IMR-90 (cell line): Measurements from ENCODE around the gene SMIM7. TPM values are rescaled to one million over a fixed set of nuclear protein-coding genes. Genes with fewer than 3 reads are reported as not detected.

ENCODE experiments used
- ATAC-seq: fragments of 200-7000 bp; cut with Tn5 transposase; 2 replicates; pipeline ENCODE4 v1.9.1; 2020; ENCODE audit warnings: low read depth, mild to moderate bottlenecking, moderate library complexity
- BruUV-seq: library from RNA; stranded (reverse); fragments of 400-500 nt; replicated peaks from 2 replicates; lab custom pipeline; 2021; lab: Mats Ljungman, UMichigan
- CTCF ChIA-PET: fragments of 300-600 bp; formaldehyde crosslinking; extraction: SDS; loops from one replicate; lab custom pipeline; 2021; ENCODE audit warnings: antibody characterized with exemption; lab: Yijun Ruan, JAX
- POLR2A ChIA-PET: fragments of 300-600 bp; sonication (Branson Sonifier 250); formaldehyde crosslinking; loops from one replicate; lab custom pipeline; 2022; ENCODE audit warnings: antibody characterized with exemption; ENCODE audit not compliant: unreplicated experiment; lab: Charles Lee
- DNase-seq: peaks from one replicate; pipeline ENCODE4 v3.0.0; 2013
- H2AFZ ChIP-seq: replicated peaks from 2 replicates; pipeline ENCODE3; 2013; ENCODE audit warnings: low read length, mild to moderate bottlenecking; ENCODE audit not compliant: poor library complexity
- H2AK5ac ChIP-seq: 2 replicates; pipeline ENCODE4 v1.6.1; 2013; ENCODE audit warnings: low read depth, low read length, inconsistent platforms
- H2AK9ac ChIP-seq: replicated peaks from 2 replicates; pipeline ENCODE3; 2013; ENCODE audit warnings: mild to moderate bottlenecking, low read depth, low read length, moderate library complexity; ENCODE audit not compliant: poor library complexity
- H2BK120ac ChIP-seq: 2 replicates; pipeline ENCODE4 v1.6.1; 2013; ENCODE audit warnings: low read depth, low read length, inconsistent platforms
- H2BK15ac ChIP-seq: 3 replicates; pipeline ENCODE4 v1.6.1; 2013; ENCODE audit warnings: low read depth, low read length, inconsistent platforms
- H2BK20ac ChIP-seq: 2 replicates; pipeline ENCODE4 v1.6.1; 2013; ENCODE audit warnings: low read depth, mild to moderate bottlenecking, inconsistent platforms, low read length, moderate library complexity
- H2BK5ac ChIP-seq: 2 replicates; pipeline ENCODE4 v1.6.1; 2013; ENCODE audit warnings: mild to moderate bottlenecking, low read depth, low read length, inconsistent platforms; ENCODE audit not compliant: poor library complexity, severe bottlenecking
- H3K14ac ChIP-seq: replicated peaks from 2 replicates; pipeline ENCODE4 v1.6.1; 2013; ENCODE audit warnings: low read depth, low read length, inconsistent platforms
- H3K18ac ChIP-seq: 2 replicates; pipeline ENCODE4 v1.6.1; 2013; ENCODE audit warnings: low read depth, low read length, control low read depth
- H3K23ac ChIP-seq: 2 replicates; pipeline ENCODE4 v1.6.1; 2013; ENCODE audit warnings: low read depth, low read length, inconsistent platforms
- H3K27ac ChIP-seq: 2 replicates; pipeline ENCODE4 v1.5.1; 2013; ENCODE audit warnings: mild to moderate bottlenecking, control low read depth, low read length; ENCODE audit not compliant: insufficient read depth
- H3K27me3 ChIP-seq: 2 replicates; pipeline ENCODE4 v1.6.1; 2013; ENCODE audit warnings: low read length; ENCODE audit not compliant: control insufficient read depth, insufficient read depth
- H3K36me3 ChIP-seq: 2 replicates; pipeline ENCODE4 v1.6.1; 2013; ENCODE audit warnings: low read length, mixed read lengths; ENCODE audit not compliant: control insufficient read depth, insufficient read depth
- H3K4ac ChIP-seq: 2 replicates; pipeline ENCODE4 v1.6.1; 2013; ENCODE audit warnings: low read depth, low read length, inconsistent platforms
- H3K4me1 ChIP-seq: 2 replicates; pipeline ENCODE4 v1.6.1; 2013; ENCODE audit warnings: low read length, mixed read lengths; ENCODE audit not compliant: control insufficient read depth, insufficient read depth
- H3K4me2 ChIP-seq: 2 replicates; pipeline ENCODE4 v1.6.1; 2013; ENCODE audit warnings: low read depth, mild to moderate bottlenecking, control low read depth, low read length, moderate library complexity
- H3K4me3 ChIP-seq: 2 replicates; pipeline ENCODE4 v1.5.1; 2013; ENCODE audit warnings: low read depth, mild to moderate bottlenecking, control low read depth, low read length, moderate library complexity; ENCODE audit not compliant: insufficient read depth
- H3K56ac ChIP-seq: 2 replicates; pipeline ENCODE4 v1.6.1; 2013; ENCODE audit warnings: low read length, inconsistent platforms; ENCODE audit not compliant: insufficient read depth; ENCODE audit errors: extremely low read depth
- H3K79me1 ChIP-seq, 2 experiments: 2 replicates each; pipeline ENCODE4 v1.6.1; 2013; ENCODE audit warnings: low read length in 2 of 2, inconsistent platforms in 1 of 2, low read depth in 1 of 2
- H3K9ac ChIP-seq: 2 replicates; pipeline ENCODE4 v1.6.1; 2013; ENCODE audit warnings: low read depth, low read length, control low read depth
- H3K9me1 ChIP-seq: 2 replicates; pipeline ENCODE4 v1.6.1; 2013; ENCODE audit warnings: low read length, inconsistent platforms; ENCODE audit not compliant: insufficient read depth
- H3K9me3 ChIP-seq: 2 replicates; pipeline ENCODE4 v1.6.1; 2013; ENCODE audit warnings: low read length; ENCODE audit not compliant: control insufficient read depth, insufficient read depth
- H4K20me1 ChIP-seq: 2 replicates; pipeline ENCODE4 v1.6.1; 2013; ENCODE audit warnings: low read length, inconsistent platforms; ENCODE audit not compliant: insufficient read depth
- H4K5ac ChIP-seq: 2 replicates; pipeline ENCODE4 v1.6.1; 2013; ENCODE audit warnings: mild to moderate bottlenecking, low read depth, low read length, control low read depth
- H4K8ac ChIP-seq, 2 experiments: 2 replicates each; pipeline ENCODE4 v1.6.1; 2013; ENCODE audit warnings: low read depth in 2 of 2, low read length in 2 of 2, control low read depth in 1 of 2, inconsistent platforms in 1 of 2
- H4K91ac ChIP-seq: 2 replicates; pipeline ENCODE4 v1.6.1; 2013; ENCODE audit warnings: low read depth, low read length, inconsistent platforms; ENCODE audit not compliant: insufficient read depth
- CEBPB ChIP-seq: IDR thresholded peaks from 2 replicates; pipeline ENCODE4 v1.6.1; 2012; ENCODE audit warnings: low read depth, low read length, improper control_type of control experiment
- MAZ ChIP-seq: IDR thresholded peaks from 2 replicates; pipeline ENCODE4 v1.6.1; 2012; ENCODE audit warnings: low read depth, mild to moderate bottlenecking, low read length, improper control_type of control experiment, moderate library complexity, borderline replicate concordance
- RCOR1 ChIP-seq: IDR thresholded peaks from 2 replicates; pipeline ENCODE4 v1.6.1; 2012; ENCODE audit warnings: mild to moderate bottlenecking, low read length, improper control_type of control experiment; ENCODE audit not compliant: insufficient replicate concordance
- RFX5 ChIP-seq: IDR thresholded peaks from 2 replicates; pipeline ENCODE4 v1.8.0; 2012; ENCODE audit warnings: low read depth, mild to moderate bottlenecking, low read length, moderate library complexity
- dilution Hi-C: fragments of 300-500 bp; cut with HindIII; formaldehyde crosslinking; loops from one replicate; pipeline ENCODE4 v1.14.3; 2018; ENCODE audit warnings: low sequenced_read_pairs; ENCODE audit not compliant: unreplicated experiment
- in situ Hi-C: fragments of 300-500 bp; cut with MboI; formaldehyde crosslinking; loops from 3 replicates; pipeline ENCODE4 v1.14.3; 2019; ENCODE audit warnings: low sequenced_read_pairs, inconsistent platforms, mixed read lengths
- intact Hi-C: fragments of 100-400 bp; cut with micrococcal nuclease; formaldehyde crosslinking; loops from 2 replicates; pipeline ENCODE4 v1.10.0; 2022
- polyA plus RNA-seq, 3 experiments: library from polyadenylated mRNA; depleted of rRNA; stranded (reverse); fragments of >200 nt; gene quantifications; 2 replicates each; pipeline ENCODE4 v1.2.3, GENCODE V29; 2012; ENCODE audit warnings: low replicate concordance in 1 of 3
- total RNA-seq: library from RNA; depleted of rRNA; stranded (reverse); fragments of >200 nt; gene quantifications from 2 replicates; pipeline ENCODE4 v1.2.3, GENCODE V29; 2012
- TF ChIP-seq, protein P1 (sequence below): fragments of 150-350 bp; IDR thresholded peaks from 2 replicates; pipeline ENCODE4 v1.6.1; 2016; ENCODE audit warnings: low read depth, mild to moderate bottlenecking, low read length, moderate library complexity, borderline replicate concordance

Gene SMIM7
- total and polyA plus RNA-seq, 2 of the 4 experiments (the other 2 are of a cell fraction) = 55.7 to 64.8 TPM

GRCh38 chr19:16677055-16677454, 17.1 kb upstream of the SMIM7 start:
- dilution Hi-C loops = no loop called here
- Histone ChIP-seq H2BK120ac (no peak overlapping the region), H2BK15ac (no peak overlapping the region), H3K79me1 (no peaks in the 10 kb centered on the region), H4K20me1 (no peaks in the 10 kb centered on the region), H3K23ac (no peak overlapping the region), H2AFZ (no peak overlapping the region), H3K4me2 (no peak overlapping the region), H3K4ac (no peak overlapping the region), H2BK20ac (no peak overlapping the region), H2AK9ac (no peak overlapping the region), H3K56ac (no peak overlapping the region), H2AK5ac (no peak overlapping the region), H3K9me1 (peaks cover 3% of the 10 kb centered on the region; the same call in 1 of the 2 replicates), H3K36me3 (no peaks in the 10 kb centered on the region; the same call in 1 of the 2 replicates), H4K5ac (no peak overlapping the region), H3K9ac (no peak overlapping the region), H2BK5ac (no peak overlapping the region), H3K27ac (no peak overlapping the region), H4K8ac (no peak overlapping the region), H3K4me3 (no peak overlapping the region), H3K27me3 (no peaks in the 10 kb centered on the region), H3K14ac (no peak overlapping the region), H3K4me1 (no peaks in the 10 kb centered on the region), H4K91ac (no peak overlapping the region), H3K9me3 (no peaks in the 10 kb centered on the region), H3K18ac (no peak overlapping the region)
- CTCF ChIA-PET = no interaction called here
- intact Hi-C loops = no loop called here
- in situ Hi-C loops = no loop called here
- no peak for DNase-seq
- ATAC-seq = no peak
- no TSS peak for BruUV-seq
- POLR2A ChIA-PET = no interaction called here
- TF ChIP-seq, protein P1, sequence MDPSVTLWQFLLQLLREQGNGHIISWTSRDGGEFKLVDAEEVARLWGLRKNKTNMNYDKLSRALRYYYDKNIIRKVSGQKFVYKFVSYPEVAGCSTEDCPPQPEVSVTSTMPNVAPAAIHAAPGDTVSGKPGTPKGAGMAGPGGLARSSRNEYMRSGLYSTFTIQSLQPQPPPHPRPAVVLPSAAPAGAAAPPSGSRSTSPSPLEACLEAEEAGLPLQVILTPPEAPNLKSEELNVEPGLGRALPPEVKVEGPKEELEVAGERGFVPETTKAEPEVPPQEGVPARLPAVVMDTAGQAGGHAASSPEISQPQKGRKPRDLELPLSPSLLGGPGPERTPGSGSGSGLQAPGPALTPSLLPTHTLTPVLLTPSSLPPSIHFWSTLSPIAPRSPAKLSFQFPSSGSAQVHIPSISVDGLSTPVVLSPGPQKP = no peak
- no peak for TF ChIP-seq MAZ
- TF ChIP-seq CEBPB = no peak
- TF ChIP-seq RFX5 = no peak
- no peak for TF ChIP-seq RCOR1
